Cardiac fibroblast (primary cell): Measurements from ENCODE around the gene PTPRT.

Source experiments
- DNase-seq, 2 donors: peaks; one replicate each; pipeline versions ENCODE4 v3.0.0 to v3.0.0-alpha.2; 2010; ENCODE audit warnings: low read depth in 2 of 2
- H3K4me3 ChIP-seq, 2 donors: replicated peaks in 1 of 2; 1 replicate in 1 of 2; 2 replicates in 1 of 2; pipeline ENCODE4 v1.5.1; 2011; ENCODE audit warnings: low read depth in 2 of 2, low read length in 2 of 2, mild to moderate bottlenecking in 2 of 2, moderate library complexity in 1 of 2
- CTCF ChIP-seq: IDR thresholded peaks from one replicate; pipeline ENCODE4 v1.5.1; 2011; ENCODE audit warnings: low read depth, mild to moderate bottlenecking, low read length, inconsistent platforms

The PTPRT gene

GRCh38 chr20:42705550-42705949, 484.2 kb downstream of the PTPRT start:
- no peak for TF ChIP-seq CTCF
- H3K4me3 ChIP-seq: no peak overlapping the region
- no peak for DNase-seq

GRCh38 chr20:42703744-42704143, 486.0 kb downstream of the PTPRT start:
- DNase-seq: no peak
- H3K4me3 ChIP-seq: no peak overlapping the region
- TF ChIP-seq CTCF: no peak

- TF ChIP-seq CTCF: no peak
- H3K4me3 ChIP-seq: no peak overlapping the region
- DNase-seq: no peak
Measured at GRCh38 chr20:42701948-42702347, 487.8 kb downstream of the PTPRT start.

- no peak for TF ChIP-seq CTCF
- DNase-seq: no peak
- no peak overlapping the region for H3K4me3 ChIP-seq
Measured at GRCh38 chr20:42700372-42700771, 489.3 kb downstream of the PTPRT start.

GRCh38 chr20:42697962-42698361, 491.7 kb downstream of the PTPRT start:
- TF ChIP-seq CTCF: no peak

GRCh38 chr20:42690842-42691437, 498.8 kb downstream of the PTPRT start:
- no peak overlapping the region for H3K4me3 ChIP-seq
- DNase-seq: no peak
- no peak for TF ChIP-seq CTCF

More at GRCh38 chr20:42697962-42698361, 491.7 kb downstream of the PTPRT start:
- H3K4me3 ChIP-seq: no peak overlapping the region
- no peak for DNase-seq

GRCh38 chr20:42688576-42688975, 501.1 kb downstream of the PTPRT start:
- no peak for TF ChIP-seq CTCF
- DNase-seq: no peak
- H3K4me3 ChIP-seq: no peak overlapping the region
